HG03457 (cell line): Measurements from ENCODE around the gene AVL9.

Experiments used
- ATAC-seq: cut with Tn5 transposase; IDR thresholded peaks from one replicate; pipeline ENCODE4 v1.9.1; 2021; ENCODE audit warnings: moderate number of reproducible peaks; ENCODE audit not compliant: unreplicated experiment

Gene AVL9

DNA sequence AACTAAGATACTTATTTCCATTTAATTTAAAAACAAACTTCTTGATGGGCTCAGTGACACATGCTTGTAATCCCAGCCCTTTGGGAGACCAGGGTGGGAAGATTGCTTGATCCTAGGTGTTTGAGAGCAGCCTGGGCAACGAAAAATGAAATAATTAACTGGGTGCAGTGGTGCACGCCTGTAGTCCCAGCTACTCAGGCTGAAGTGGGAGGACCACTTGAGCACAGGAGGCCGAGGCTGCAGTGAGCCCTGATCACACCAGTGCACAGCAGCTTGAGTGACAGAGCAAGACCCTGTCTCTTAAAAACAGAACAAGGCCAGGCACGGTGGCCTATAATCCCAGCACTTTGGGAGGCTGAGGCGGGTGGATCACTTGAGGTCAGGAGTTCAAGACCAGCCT is 37.4 kb downstream of the AVL9 start:
- no peak for ATAC-seq

DNA sequence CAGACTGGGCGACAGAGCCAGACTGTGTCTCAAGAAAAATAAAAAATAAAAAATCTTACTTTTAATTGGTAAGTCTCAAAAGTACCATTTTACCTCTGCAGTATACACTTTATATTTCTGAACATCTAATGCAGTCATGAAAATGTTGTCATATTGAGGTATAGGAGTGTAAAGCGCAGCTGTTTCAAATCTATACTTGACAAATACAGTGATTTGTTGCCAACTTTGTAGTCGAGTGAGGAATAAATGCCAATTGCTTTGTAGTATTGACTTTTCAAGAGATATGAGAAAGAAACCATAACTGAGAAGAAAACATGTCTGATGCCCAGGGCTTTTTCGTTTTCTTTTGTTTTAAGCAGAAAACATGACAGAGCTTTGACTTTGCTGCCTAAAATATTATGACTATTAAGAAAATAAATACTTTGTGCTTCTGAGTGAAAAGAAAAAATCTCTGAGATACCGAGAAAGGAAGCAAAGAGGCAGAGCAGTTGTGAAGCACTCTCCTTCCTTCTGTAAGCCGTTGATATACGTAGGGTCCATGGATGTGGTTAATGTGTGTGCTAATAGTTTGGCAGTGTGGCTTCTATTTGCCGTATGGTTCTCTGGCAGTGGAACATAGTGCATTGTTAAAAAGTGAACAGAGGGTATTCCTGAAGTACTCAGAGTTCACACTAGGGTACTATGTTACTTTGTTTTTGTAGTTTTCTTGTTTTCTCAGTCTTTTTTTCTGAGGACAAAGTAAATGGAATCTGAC is 38.2 kb downstream of the AVL9 start:
- ATAC-seq: no peak

DNA sequence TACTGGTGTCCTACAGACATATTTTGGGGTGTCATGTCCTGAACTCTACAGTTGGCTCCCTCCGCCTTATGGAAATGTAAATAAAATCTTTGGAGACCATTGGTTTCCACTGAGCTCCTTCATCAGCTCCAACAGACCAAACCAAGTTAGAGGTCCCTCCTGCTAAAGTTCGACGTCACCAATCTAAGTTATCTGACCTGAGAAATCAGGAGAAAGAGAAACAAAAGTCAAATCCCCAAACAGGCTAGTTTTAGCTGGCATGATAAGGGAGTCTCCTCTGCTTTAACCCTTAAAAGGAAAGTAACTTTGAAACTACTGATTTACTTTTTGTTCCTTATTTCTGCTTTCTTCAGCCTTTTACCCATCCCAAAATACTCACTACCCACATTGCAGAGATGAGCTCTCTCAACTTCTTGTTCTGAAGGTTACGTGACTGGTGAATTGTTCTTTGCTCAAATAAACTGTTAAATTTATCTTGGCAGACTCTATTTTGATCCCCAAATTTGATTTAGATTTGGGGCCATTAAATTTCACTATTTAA is 39.9 kb downstream of the AVL9 start:
- no peak for ATAC-seq

DNA sequence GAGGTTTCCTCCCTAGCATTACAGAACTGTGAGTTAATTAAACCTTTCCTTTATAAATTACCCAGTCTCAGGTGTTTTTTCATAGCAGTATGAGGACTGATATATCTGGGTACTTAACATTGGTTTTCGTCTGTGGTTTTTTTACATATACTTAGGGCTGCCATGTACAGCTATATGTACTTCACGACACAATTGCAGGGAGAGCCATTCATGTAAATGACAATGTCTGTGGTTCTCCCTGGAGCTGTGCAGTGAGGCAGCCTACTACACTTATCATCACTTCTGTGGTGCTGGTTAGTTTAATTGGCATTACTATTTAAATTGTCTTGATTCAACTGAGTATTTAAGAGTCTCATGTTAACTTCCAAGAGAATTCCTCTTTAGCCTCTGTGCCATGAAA is 40.7 kb downstream of the AVL9 start:
- ATAC-seq: no peak

DNA sequence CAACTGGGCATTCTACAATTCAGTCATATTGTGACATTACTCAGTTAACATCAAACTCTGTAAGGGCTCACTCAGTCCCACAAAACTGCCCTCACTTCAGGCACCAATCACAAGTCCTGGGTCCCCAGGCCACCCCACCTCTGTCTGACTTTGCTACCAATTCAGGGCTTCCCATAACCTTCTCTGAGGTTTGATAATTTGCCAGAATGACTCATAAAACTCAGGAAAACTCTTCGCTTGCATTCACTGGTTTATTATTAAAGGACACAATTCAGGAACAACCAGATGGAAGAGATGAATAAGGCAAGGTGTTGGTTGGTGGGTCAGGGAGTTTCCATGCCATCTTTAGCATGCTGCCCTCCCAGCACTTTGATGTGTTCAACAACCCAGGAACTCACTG is 41.3 kb downstream of the AVL9 start:
- no peak for ATAC-seq

DNA sequence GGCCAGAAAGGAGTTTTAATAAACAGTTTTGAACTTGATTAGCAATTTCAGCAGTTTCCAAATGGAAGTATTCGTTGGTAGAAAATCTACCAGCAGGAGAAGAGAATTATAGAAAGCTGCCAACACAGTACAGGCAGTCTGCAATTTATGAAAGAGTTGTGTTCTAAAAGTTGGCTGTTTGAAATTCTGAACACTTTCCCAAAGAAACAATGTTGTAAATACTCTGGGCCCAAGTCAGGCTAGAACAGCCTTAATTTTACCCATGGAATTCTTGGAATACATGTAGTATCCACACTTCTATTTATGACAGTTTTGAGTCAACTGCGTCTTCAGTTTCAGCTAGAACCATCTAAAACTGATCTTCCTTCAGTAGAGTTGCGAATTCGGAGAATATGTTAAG is 42.5 kb downstream of the AVL9 start:
- no peak for ATAC-seq

DNA sequence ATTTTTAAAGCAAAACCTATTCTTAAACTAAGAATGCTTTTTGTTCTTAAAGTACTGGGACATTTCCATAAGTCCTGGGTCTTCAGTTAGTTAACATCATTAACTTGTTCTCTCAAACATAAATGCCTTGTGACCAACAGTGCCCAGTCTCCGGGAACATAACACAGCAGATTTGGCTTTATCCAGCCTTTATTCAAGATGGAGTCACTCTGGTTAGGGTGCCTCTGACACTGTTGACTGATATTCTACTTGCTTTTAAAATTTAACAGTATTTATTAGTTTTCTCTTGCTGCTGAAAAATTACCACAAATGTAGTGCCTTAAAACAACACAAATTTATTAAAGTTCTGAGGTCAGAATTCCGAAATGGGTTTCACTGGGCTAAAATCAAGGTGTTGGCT is 44.1 kb downstream of the AVL9 start:
- no peak for ATAC-seq

DNA sequence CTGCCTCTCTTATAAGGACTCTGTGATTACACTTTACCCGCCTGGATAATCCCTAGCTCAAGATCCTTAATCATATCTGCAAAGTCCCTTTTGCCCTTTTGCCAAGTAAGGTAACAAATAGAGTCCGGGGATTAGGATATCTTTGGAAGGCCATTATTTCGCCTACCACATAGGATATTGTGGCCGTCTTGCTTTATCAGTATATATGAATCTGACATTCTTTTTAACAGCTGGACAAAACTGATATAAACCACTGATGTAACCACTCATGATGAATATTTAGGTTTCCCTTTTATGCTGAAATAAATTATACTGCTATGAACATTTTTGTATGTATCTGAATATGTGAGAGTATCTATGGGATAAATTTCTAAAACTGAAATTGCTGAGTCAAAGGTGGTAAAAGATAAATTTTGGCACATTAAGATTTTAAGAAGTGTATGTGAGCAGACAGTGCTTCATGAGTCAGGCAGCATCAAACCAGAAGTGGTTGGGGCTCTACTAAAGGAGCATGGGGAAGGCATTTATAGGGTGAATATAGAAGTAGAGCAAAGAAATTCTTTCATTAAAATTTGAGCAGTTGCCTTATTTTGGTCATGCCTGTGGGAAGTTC is 44.7 kb downstream of the AVL9 start:
- ATAC-seq: no peak

DNA sequence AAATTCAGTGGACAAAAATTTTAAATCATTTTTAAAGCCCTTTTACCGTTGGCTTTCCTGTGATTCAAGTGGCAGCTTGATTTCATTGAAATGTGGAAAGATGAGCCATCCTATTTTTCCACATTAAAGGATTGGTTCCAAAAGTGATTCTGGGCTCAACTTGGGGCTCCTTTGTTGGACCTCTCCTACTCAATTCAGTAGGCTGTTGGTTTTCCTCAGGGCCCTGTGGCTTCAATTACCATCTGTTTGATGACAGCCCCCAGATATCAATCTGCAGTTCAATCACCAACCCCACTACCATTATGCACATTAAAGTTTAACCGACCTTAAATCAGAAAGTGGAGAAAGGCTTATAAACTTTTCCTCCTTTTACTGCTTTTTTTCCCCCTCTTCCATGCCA is 47.3 kb downstream of the AVL9 start:
- no peak for ATAC-seq

DNA sequence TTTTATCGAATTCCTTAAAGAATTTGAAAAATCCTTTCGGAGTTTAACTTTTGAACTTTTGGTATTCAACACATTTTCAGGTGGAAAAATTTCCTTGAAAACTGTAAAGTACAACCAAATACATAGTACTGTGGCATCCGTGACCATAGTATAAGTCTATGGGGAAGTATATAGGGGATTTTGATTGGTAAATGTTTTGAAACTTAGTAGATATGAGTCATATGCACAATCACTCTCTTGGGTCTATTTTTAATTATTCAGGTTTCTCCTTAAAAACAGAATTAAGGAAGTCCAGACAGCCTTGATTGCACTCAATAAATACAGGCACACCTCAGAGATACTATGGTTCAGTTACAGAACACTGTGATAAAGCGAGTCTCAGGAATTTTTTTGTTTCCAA is 64.2 kb downstream of the AVL9 start:
- ATAC-seq: no peak

DNA sequence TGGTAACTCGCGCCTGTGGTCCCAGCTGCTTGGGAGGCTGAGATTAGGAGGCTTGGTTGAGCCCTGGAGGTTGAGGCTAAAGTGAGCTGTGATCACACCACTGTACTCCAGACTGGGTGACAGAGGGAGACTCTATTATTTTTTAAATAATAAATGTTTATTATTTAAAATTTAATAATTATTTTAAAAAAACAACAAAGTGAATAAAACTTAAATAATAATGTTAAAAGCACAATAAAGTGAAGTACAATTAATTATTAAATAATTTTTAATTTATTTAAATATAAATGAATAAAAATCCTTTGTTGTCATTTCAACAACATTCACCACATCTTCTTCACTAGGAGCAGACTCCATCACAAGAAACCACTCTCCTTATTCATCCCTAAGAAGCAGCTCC is 64.8 kb downstream of the AVL9 start:
- ATAC-seq: no peak

DNA sequence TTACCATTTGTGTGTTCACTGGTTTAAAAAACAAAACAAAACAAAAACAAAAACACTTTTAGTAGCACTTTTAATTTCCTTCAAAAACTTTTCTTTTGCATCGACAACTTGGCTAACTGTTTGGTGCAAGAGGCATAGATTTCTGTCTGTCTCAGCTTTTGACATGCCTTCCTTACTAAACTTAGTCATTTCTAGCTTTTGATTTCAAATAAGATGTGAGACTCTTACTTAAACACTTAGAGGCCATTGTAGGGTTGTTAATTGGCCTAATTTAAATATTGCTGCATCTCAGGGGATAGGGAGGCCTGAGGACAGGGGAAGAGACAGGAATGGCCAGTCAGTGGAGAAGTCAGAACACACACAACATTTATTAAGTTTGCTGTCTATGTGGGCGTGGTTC is 66.3 kb downstream of the AVL9 start:
- ATAC-seq: no peak

DNA sequence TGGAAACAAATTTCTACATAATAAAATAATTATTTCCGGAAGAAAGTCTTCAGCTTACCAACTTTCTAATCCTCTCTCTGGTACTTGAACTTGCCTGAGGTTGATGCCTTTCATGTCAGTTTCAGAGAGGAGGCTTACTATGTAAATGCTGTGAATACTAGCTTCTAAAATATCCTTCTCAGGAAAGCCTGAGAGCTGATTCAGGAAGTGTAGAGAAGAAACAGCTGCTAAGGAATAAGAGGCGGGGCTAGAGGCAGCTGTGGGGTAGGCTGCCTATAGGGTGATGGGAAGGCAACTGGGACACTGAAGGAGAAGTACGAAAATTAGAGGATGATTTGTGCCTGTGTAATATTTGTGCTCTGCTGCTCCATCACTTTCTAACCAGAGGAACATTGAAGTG is 69.3 kb downstream of the AVL9 start:
- ATAC-seq: no peak

DNA sequence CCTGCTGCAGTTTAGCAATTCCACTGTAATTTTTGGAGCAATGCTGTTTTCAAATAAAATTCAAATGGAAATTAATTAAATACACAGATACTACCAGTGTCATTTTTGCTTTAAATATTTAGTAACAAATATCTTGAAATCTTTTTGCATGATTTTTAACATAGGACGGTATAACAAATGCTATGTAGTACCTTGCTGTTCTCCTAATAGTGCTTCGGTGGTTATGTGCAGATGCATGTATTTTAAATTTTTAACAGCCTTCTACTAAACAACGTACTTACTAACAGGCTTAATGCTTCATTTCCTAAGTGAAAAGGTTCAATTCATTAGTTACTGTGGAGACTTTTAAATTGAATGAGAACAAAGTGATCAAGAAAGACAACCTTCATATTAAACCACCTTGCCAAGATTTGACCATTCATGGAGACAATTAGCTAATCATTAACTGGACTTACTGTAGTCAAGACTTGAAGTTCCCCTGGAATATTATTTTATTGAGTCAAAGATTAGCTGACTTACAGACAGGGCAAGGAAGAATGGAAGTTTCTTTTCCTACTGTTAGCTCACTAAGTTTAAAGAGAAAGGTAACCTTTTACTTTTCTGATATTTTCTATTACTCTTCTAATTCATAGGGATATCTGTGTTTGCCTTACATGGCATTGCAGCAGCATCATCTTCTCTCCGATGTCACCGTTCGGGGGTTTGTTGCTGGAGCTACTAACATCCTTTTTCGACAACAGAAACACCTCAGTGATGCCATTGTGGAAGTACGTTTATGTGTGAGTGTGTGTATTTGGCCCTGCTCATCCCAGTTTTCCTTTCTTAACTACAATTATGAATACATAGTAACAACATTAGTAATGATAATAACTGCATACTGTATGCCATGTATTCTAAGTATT is 74.3 kb downstream of the AVL9 start:
- ATAC-seq: no peak

DNA sequence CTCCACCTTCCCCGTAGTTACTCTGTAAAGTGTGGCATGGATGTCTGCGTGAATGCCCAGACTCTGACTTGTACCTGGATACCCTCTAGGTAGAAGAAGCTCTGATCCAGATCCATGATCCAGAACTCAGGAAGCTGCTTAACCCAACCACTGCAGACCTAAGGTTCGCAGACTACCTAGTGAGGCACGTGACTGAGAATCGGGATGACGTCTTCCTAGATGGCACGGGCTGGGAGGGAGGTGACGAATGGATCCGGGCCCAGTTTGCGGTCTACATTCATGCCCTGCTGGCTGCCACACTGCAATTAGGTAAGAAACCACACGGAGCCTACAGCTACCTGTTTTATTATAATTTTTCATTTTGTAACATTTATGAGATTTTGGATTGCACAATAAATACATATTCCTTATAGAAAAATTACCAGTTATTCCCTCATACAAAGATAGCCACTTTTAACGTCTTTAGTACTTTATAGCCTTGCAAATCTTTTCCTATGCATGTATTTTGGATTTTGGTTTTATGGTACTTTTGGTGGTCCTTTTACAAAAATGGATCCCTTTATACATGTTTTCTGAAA is 77.9 kb downstream of the AVL9 start:
- ATAC-seq: no peak

DNA sequence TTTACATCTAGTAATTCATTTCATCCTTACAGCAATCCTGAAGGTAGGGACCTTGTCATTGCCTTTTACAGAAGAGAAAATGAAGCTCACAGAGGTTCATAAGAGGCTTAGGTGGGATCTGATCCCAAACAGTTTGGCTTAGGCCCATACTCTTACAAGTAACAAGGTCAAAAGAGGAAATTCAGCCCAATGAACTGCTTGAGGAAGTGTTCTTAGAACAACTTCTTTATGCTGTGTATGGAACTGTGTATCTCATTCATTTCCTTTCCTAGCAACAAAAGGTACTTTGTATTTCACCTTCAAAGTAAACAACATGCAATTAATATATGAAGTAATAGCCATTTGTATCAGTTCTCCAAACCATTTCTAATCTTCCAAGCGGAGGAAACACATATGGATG is 79.3 kb downstream of the AVL9 start:
- no peak for ATAC-seq

DNA sequence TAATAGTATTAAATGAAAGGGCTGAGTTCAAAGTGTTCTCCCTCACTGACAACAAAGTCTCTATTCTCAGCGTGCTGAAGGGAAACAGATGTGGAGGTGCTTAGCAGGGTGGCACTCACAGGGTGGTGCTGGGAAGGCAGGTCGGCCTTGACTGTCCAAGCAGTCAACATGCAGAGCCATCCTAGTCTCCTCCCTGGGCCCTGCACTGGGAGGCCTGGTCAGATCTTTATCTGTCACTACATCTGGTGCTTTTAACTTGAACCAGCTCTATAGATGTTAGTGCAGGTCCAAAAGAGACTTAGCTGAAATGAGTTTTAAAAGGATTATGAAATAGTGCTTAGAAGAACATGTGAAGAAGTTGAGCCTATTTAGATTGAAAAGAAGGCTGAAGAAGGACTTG is 82.1 kb downstream of the AVL9 start:
- ATAC-seq: no peak

DNA sequence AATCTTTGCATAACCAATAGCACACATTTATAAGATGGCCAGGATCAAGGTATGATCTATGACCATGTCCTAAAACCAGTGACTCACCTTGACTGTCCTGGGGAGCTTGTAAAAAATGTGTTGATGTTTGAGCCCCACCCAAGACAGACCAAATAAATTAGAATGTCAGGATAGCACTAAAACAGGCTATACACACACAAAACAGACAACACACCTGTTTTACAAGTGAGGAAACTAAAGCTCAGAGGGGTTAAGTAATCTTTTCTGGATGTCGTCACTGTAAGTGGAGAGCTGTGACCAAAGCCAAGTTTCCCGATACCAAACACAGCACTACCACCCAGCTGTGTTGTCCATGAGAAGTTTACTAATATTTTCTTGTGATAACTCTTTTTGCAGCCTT is 84.5 kb downstream of the AVL9 start:
- ATAC-seq: no peak

DNA sequence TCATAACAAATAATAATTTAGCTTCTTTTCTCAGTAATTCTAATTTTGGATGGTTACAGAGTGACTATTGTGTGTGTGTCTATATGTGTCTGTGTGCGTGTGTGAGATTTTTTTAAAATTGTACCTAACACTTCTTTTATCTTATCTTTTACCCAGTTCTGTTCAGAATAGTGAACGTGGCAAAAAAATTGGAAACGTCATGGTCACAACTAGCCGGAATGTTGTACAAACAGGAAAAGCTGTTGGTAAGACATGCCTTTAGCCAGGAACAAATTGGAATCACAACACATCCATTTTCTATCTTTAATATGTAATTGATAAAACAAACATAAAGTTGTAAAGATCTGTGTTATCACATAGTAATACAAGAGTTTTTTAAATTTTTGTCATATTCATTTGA is 85.4 kb downstream of the AVL9 start:
- no peak for ATAC-seq

DNA sequence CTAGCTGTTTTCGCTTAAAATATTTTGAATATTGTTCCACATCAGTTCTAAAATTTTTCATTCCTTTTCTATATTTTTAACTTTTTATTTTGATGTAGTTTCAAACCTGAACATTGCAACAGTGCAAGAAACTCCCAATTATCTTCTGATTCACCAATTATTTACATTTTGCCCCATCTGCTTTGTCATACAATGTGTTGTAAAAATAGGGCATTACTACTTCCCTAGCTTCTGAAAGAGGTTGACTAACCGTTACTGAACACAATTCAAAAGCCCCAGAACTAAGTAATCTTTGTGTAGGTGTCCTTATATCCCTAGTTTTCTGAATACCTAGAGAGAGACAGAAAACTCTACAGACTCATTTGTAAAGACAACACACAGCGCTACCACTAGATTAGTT is 86.7 kb downstream of the AVL9 start:
- ATAC-seq: no peak

DNA sequence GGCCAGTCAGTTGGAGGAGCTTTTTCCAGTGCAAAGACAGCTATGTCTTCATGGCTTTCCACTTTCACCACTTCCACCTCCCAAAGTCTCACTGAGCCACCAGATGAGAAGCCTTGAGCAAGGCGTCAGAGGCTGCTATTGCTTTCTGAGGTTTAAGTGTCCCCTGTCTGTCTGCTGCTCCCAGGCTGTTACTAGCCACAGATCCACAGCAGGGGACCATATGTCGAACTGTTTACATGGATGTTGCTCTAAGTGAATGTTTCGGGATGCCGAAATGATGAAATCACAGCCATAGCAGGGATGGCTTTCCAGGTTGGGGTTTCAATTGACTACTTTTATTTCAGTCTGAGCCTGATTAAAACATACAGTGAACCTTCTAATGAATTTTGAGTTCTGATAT is 88.5 kb downstream of the AVL9 start:
- ATAC-seq: no peak
